ENCODE measurements around the gene STPG1.

Gene STPG1

DNA sequence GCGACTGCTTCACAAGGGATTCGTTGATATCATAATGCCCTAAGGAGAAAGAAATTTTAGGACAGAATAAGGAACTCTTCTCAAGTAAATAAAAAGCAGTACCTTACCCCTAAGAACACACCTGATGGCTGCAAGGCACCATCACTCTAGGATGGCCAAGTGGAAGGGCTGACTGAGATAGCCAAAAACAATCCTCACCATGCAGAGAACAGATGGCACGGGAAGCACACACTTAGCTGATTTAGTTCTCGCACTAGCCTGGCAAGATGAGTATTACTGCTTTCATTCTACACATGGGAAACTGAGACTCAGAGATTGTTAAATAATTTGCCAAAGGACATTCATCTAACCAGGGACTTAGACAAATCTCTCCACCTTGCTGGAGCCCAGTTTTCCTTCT, 43.8 kb downstream of the STPG1 start:
- WGBS, 2 experiments (ENCODE audit: insufficient coverage in 2 of 2): 94 to 95% methylated on average over 2 to 4 of the region's 4 CpGs
- no peaks in the 10 kb centered on the region for H3K9me3 ChIP-seq (ENCODE audit: control insufficient read depth, low read length)
- no peaks in the 10 kb centered on the region for H3K36me3 ChIP-seq (ENCODE audit: control insufficient read depth, insufficient read depth, low read length)
- H3K27ac ChIP-seq (ENCODE audit: low read depth, low read length, severe bottlenecking): no peak overlapping the region
- no peak overlapping the region for H3K4me3 ChIP-seq (ENCODE audit: extremely low read depth, insufficient read depth, low read length, poor library complexity, severe bottlenecking)
- peaks cover 6% of the 10 kb centered on the region for H3K4me1 ChIP-seq (ENCODE audit: control insufficient read depth, insufficient read depth, low read length, poor library complexity, severe bottlenecking)

DNA sequence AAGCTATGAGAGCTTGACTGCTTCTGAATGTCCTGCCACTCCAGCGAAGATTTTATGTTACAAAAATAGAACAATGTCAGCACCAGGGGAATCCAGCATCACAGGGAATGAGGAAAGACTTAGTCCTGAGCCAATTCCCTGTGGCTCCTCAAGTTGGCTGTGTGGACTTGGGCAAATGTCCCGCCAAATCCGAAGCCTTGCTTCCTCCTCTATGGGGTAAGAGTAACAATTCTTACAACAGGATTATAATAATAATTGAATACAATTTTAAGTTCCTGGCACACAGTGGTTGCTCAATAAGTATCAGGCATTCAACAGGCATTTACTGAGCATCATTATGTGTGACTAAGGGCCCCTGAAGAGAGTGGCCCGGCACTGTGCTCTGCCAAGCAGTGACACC, 44.4 kb downstream of the STPG1 start:
- Histone ChIP-seq H3K27ac (ENCODE audit: low read depth, low read length, severe bottlenecking) (no peak overlapping the region), H3K4me1 (ENCODE audit: control insufficient read depth, insufficient read depth, low read length, poor library complexity, severe bottlenecking) (peaks cover 10% of the 10 kb centered on the region), H3K4me3 (ENCODE audit: extremely low read depth, insufficient read depth, low read length, poor library complexity, severe bottlenecking) (no peak overlapping the region), H3K36me3 (ENCODE audit: control insufficient read depth, insufficient read depth, low read length) (no peaks in the 10 kb centered on the region), H3K9me3 (ENCODE audit: control insufficient read depth, low read length) (no peaks in the 10 kb centered on the region)
- 94 to 100% methylated on average over 1 to 2 of the region's 4 CpGs for WGBS, 2 experiments (ENCODE audit: insufficient coverage in 2 of 2)

DNA sequence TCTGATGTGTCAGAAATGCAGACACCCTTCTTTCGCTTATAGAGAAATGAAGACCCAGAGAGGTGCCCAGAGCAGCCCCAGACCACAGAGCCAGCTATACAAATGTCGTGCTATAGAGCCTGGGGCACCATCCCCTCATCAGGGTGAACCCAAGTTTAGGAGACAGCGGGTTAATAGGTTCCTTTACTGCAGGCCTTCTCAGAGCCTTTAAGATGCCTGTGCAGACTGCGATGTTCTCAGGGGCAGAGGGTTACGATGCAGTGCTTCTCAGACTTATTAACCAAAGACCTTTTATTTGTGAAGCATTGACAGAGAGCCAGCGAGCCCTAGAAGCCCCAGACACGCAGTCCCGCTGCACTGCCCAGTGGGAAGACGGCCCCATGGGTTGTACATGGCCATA, 46.9 kb downstream of the STPG1 start:
- Histone ChIP-seq H3K9me3 (ENCODE audit: control insufficient read depth, low read length) (no peaks in the 10 kb centered on the region), H3K27ac (ENCODE audit: low read depth, low read length, severe bottlenecking) (no peak overlapping the region), H3K4me3 (ENCODE audit: extremely low read depth, insufficient read depth, low read length, poor library complexity, severe bottlenecking) (no peak overlapping the region), H3K4me1 (ENCODE audit: control insufficient read depth, insufficient read depth, low read length, poor library complexity, severe bottlenecking) (peaks cover 14% of the 10 kb centered on the region), H3K36me3 (ENCODE audit: control insufficient read depth, insufficient read depth, low read length) (no peaks in the 10 kb centered on the region)
- 95 to 97% methylated on average over 9 of the region's 9 CpGs for WGBS, 2 experiments (ENCODE audit: insufficient coverage in 2 of 2)

DNA sequence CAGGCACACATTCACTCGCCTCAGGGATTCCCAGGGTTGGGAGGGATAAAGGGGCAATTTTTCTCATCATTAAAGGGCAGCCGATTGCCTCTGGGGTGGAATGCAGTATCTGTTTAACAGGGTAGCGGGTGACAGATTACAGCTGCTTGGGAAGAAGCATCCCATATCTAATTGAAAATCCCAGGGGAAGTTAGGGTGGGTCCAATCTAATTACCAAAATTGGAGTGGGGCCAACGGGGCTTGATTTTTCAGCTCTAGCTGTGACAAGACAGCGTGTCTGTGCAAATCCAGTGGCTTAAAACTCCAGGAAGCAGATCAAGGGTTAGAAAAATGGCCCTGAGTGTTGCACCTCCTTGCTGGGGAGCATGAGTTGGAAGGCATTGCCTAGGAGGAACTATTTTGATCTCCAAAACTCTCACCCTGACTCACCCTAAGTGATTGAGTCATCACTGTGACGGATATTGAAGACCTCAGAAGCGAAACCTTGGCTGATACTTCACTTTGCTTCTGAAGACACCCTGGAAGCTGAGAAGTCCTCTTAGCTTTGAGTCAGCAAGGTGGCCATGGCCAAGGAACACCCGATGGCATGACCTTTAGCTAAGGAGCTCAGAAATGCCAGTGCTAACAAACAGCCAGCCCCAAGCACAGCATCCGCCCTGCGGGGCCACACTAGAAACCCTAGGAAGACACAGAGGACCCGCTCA, 48.5 kb downstream of the STPG1 start:
- Histone ChIP-seq H3K4me1 (ENCODE audit: control insufficient read depth, insufficient read depth, low read length, poor library complexity, severe bottlenecking) (peaks cover 14% of the 10 kb centered on the region), H3K9me3 (ENCODE audit: control insufficient read depth, low read length) (no peaks in the 10 kb centered on the region), H3K36me3 (ENCODE audit: control insufficient read depth, insufficient read depth, low read length) (no peaks in the 10 kb centered on the region), H3K4me3 (ENCODE audit: extremely low read depth, insufficient read depth, low read length, poor library complexity, severe bottlenecking) (no peak overlapping the region), H3K27ac (ENCODE audit: low read depth, low read length, severe bottlenecking) (peak overlapping the region; percentile 8)
- 84 to 97% methylated on average over 5 of the region's 11 CpGs for WGBS, 2 experiments (ENCODE audit: insufficient coverage in 2 of 2)

DNA sequence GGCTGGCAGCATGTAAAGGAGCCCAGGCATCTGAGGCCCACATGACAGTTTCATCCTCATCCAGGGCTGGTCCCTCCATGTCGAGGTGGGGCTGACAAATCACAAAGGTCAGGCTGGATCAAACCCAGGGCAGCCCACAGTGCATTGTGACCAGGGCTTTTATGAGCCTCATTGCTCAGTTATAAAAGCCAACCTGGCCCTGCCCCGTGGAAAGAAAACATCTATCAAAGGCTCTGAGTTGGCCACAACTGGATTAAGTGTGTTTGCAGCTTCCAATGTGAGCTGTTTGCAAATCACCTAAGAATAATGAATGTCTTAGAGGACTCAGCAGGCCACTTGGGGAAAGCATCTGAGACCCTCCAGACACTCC, 49.0 kb downstream of the STPG1 start:
- H3K4me3 ChIP-seq (ENCODE audit: extremely low read depth, insufficient read depth, low read length, poor library complexity, severe bottlenecking): no peak overlapping the region
- 80 to 89% methylated on average over 1 of the region's 2 CpGs for WGBS, 2 experiments (ENCODE audit: insufficient coverage in 2 of 2)
- no peaks in the 10 kb centered on the region for H3K36me3 ChIP-seq (ENCODE audit: control insufficient read depth, insufficient read depth, low read length)
- H3K4me1 ChIP-seq (ENCODE audit: control insufficient read depth, insufficient read depth, low read length, poor library complexity, severe bottlenecking): peaks cover 14% of the 10 kb centered on the region
- H3K9me3 ChIP-seq (ENCODE audit: control insufficient read depth, low read length): no peaks in the 10 kb centered on the region
- peak overlapping the region; percentile 8 for H3K27ac ChIP-seq (ENCODE audit: low read depth, low read length, severe bottlenecking)

DNA sequence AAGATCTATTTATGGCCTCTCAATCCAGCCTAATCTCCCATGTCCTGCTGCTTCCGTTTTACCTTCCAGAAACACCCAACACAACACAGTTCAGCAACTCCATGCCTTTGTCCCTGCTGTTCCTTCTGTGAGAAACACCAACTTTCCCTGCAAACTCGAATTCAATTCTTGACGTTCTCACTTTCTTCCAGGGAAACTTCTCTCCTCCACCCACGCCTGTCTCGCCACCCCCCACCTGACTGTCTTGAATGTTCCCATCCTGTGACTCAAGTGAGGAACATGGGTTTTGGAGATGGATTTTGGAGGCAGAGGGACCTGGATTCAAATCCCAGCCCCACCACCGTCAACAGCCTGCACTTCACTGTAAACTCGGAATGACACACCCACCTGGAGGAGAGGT, 49.6 kb downstream of the STPG1 start:
- Histone ChIP-seq H3K4me1 (ENCODE audit: control insufficient read depth, insufficient read depth, low read length, poor library complexity, severe bottlenecking) (peaks cover 14% of the 10 kb centered on the region), H3K27ac (ENCODE audit: low read depth, low read length, severe bottlenecking) (no peak overlapping the region), H3K4me3 (ENCODE audit: extremely low read depth, insufficient read depth, low read length, poor library complexity, severe bottlenecking) (no peak overlapping the region), H3K9me3 (ENCODE audit: control insufficient read depth, low read length) (no peaks in the 10 kb centered on the region), H3K36me3 (ENCODE audit: control insufficient read depth, insufficient read depth, low read length) (no peaks in the 10 kb centered on the region)
- 71 to 100% methylated on average over 3 to 5 of the region's 7 CpGs for WGBS, 2 experiments (ENCODE audit: insufficient coverage in 2 of 2)

DNA sequence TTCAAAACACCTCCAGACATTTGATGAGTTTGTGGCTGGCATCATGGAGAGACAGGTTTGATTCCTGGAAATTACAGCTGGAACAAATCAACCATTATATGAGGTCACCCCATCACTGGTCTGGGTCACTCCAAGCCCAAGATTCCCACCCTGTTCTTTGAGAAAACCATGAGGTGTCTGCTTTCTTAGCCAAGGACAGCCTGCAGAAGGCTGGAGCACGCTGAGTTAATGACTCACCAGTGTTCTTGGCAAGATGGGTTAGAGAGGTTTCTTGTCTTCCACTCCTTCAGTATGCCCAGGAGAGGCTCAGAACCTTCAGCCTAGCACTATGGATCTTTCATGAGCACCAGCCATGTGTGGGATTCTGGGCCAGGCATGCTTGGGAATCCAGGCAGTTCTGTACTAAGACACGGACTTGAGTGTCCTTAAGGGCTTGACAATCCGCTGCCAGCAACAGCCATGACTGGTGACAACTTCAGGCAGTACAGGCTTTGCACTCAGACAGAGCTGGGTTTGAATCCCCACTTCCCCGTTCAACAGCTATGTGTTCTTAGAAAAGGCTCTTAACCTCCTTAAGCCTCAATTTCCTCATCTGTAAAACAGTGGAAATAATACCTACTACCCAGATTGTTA, 50.5 kb downstream of the STPG1 start:
- peaks cover 14% of the 10 kb centered on the region for H3K4me1 ChIP-seq (ENCODE audit: control insufficient read depth, insufficient read depth, low read length, poor library complexity, severe bottlenecking)
- 83 to 97% methylated on average over 2 to 4 of the region's 4 CpGs for WGBS, 2 experiments (ENCODE audit: insufficient coverage in 2 of 2)
- no peaks in the 10 kb centered on the region for H3K9me3 ChIP-seq (ENCODE audit: control insufficient read depth, low read length)

DNA sequence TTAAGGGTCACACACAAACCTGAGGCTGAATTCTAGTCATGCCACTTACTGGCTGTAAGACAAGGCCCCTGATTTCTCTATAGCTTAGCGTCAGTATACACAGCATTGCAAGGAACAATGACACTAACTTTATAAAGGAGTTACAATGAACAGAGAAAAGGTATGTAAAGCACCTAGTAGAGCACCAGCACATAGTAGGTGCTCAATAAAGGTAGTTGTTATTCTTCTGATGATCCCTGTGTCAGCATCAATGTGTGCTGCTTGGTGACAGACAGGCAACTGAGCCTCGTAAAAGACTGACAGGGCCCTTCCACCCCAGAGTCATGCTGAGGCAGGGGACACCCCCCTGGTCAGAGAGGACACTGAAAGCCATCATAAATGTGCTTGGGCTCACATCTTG, 51.2 kb downstream of the STPG1 start:
- WGBS, 2 experiments (ENCODE audit: insufficient coverage in 2 of 2): 67 to 90% methylated on average over 1 of the region's 2 CpGs
- Histone ChIP-seq H3K4me3 (ENCODE audit: extremely low read depth, insufficient read depth, low read length, poor library complexity, severe bottlenecking) (no peak overlapping the region), H3K9me3 (ENCODE audit: control insufficient read depth, low read length) (no peaks in the 10 kb centered on the region), H3K4me1 (ENCODE audit: control insufficient read depth, insufficient read depth, low read length, poor library complexity, severe bottlenecking) (peaks cover 14% of the 10 kb centered on the region), H3K36me3 (ENCODE audit: control insufficient read depth, insufficient read depth, low read length) (peaks cover 5% of the 10 kb centered on the region), H3K27ac (ENCODE audit: low read depth, low read length, severe bottlenecking) (no peak overlapping the region)

More for the DNA sequence above, 50.5 kb downstream of the STPG1 start:
- no peak overlapping the region for H3K27ac ChIP-seq (ENCODE audit: low read depth, low read length, severe bottlenecking)
- no peak overlapping the region for H3K4me3 ChIP-seq (ENCODE audit: extremely low read depth, insufficient read depth, low read length, poor library complexity, severe bottlenecking)
- H3K36me3 ChIP-seq (ENCODE audit: control insufficient read depth, insufficient read depth, low read length): no peaks in the 10 kb centered on the region

DNA sequence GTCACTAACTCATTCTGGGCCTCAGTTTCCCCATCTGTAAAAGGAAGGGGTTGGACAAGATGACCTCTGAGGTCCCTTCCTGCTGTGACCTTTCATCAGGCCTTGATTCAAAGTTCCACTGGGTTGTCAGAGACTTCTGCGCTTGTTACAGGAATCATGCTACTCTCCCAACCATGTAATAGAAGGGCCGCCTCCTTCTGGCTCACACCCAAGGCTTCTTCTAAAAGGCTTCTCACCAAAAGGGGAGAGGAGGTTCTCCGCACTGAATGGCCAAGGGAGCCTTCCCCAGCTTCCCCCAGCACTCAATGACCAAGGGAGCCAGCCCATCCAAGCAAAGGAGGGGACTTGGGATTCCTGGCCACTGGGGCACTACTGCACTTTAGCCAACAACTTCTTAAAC, 51.8 kb downstream of the STPG1 start:
- Histone ChIP-seq H3K4me1 (ENCODE audit: control insufficient read depth, insufficient read depth, low read length, poor library complexity, severe bottlenecking) (peaks cover 14% of the 10 kb centered on the region), H3K4me3 (ENCODE audit: extremely low read depth, insufficient read depth, low read length, poor library complexity, severe bottlenecking) (no peak overlapping the region), H3K27ac (ENCODE audit: low read depth, low read length, severe bottlenecking) (no peak overlapping the region), H3K36me3 (ENCODE audit: control insufficient read depth, insufficient read depth, low read length) (peaks cover 5% of the 10 kb centered on the region), H3K9me3 (ENCODE audit: control insufficient read depth, low read length) (no peaks in the 10 kb centered on the region)
- 88% methylated on average over 1 of the region's 3 CpGs; no CpG with 5 or more reads in 1 of the 2 experiments for WGBS, 2 experiments (ENCODE audit: insufficient coverage in 2 of 2)

DNA sequence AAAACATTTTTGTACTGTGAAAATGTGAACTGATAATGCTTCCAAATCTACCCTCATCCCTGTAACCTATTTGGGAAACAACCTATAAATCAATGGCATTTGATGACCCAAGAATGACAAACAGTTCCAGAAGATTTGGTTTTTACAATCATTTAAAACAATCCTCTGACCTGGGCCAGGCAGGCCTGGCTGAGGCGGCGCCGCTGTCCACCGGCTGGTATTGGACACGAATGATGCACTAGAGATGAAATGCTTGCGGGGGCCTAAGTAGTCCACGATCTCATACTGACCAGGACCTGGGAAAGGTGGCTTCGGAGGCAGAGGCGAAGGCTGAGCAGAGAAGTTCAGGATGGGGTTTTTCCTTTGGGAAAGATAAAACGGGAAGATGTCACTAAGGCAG, 52.9 kb downstream of the STPG1 start:
- Histone ChIP-seq H3K27ac (ENCODE audit: low read depth, low read length, severe bottlenecking) (no peak overlapping the region), H3K9me3 (ENCODE audit: control insufficient read depth, low read length) (no peaks in the 10 kb centered on the region), H3K36me3 (ENCODE audit: control insufficient read depth, insufficient read depth, low read length) (peaks cover 5% of the 10 kb centered on the region), H3K4me1 (ENCODE audit: control insufficient read depth, insufficient read depth, low read length, poor library complexity, severe bottlenecking) (peaks cover 14% of the 10 kb centered on the region), H3K4me3 (ENCODE audit: extremely low read depth, insufficient read depth, low read length, poor library complexity, severe bottlenecking) (no peak overlapping the region)
- WGBS, 2 experiments (ENCODE audit: insufficient coverage in 2 of 2): 95 to 96% methylated on average over 10 of the region's 10 CpGs

DNA sequence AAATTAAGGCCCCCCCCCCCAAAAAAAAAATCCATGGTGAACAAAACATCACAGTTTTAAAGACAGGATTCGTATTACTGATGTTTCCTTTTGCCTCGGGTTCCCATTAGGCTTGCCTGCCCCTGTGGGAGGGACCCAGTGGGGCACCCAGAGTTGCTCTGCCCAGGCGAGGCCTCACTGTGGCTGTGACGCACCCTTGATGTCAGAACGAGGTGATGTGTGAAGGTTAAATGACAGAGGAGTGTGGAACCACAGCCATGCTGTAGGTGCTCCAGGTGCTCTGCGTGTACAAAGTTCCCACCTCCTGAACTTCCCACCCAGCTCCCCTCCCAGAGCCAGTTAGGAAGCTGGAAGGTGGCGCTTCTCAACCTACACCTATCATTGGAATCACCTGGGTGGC, 56.5 kb downstream of the STPG1 start:
- H3K9me3 ChIP-seq (ENCODE audit: control insufficient read depth, low read length): no peaks in the 10 kb centered on the region
- H3K4me1 ChIP-seq (ENCODE audit: control insufficient read depth, insufficient read depth, low read length, poor library complexity, severe bottlenecking): no peaks in the 10 kb centered on the region
- peaks cover 5% of the 10 kb centered on the region for H3K36me3 ChIP-seq (ENCODE audit: control insufficient read depth, insufficient read depth, low read length)
- H3K27ac ChIP-seq (ENCODE audit: low read depth, low read length, severe bottlenecking): no peak overlapping the region
- no peak overlapping the region for H3K4me3 ChIP-seq (ENCODE audit: extremely low read depth, insufficient read depth, low read length, poor library complexity, severe bottlenecking)
- WGBS, 2 experiments (ENCODE audit: insufficient coverage in 2 of 2): 88 to 94% methylated on average over 2 to 3 of the region's 7 CpGs

Data from mesodermal cell (in vitro differentiated cells).